Stimulated activated CD4-positive, alpha-beta T cell treated with anti-CD3 and anti-CD28 coated beads, Interleukin-1b, Interleukin-23, amount 100 ng/mL, for 24 hours (primary cell): Measurements from ENCODE around the gene SMG6.
"Not testable (repeated sequence)": the region's sequence is repeated elsewhere in the genome, so short reads cannot be mapped to it uniquely, and the experiment has no call there.

Experiments used
- DNase-seq, 4 experiments: peaks; one replicate each; pipeline ENCODE4 v3.0.0-alpha.2; 2020; ENCODE audit warnings: low read depth in 4 of 4, low spot score in 1 of 4

SMG6 gene

GRCh38 chr17:2264067-2264860, 39.3 kb downstream of the SMG6 start:
- DNase-seq = no peak

GRCh38 chr17:2263183-2264066, 40.2 kb downstream of the SMG6 start:
- DNase-seq = no peak

GRCh38 chr17:2262135-2262587, 41.4 kb downstream of the SMG6 start:
- DNase-seq = no peak

GRCh38 chr17:2259769-2260536, 43.6 kb downstream of the SMG6 start:
- DNase-seq = peak in 3 of 4 experiments; percentile 46 to 72 (median 47)

GRCh38 chr17:2258830-2259229, 44.8 kb downstream of the SMG6 start:
- not testable (repeated sequence) for DNase-seq

- DNase-seq = peak in 1 of 4 experiments; percentile 26
Observed at GRCh38 chr17:2253768-2254406, 49.7 kb downstream of the SMG6 start.

GRCh38 chr17:2253362-2253761, 50.2 kb downstream of the SMG6 start:
- DNase-seq = no peak

- no peak for DNase-seq
Observed at GRCh38 chr17:2251098-2251497, 52.5 kb downstream of the SMG6 start.

- no peak for DNase-seq
Observed at GRCh38 chr17:2250140-2251095, 53.2 kb downstream of the SMG6 start.

- DNase-seq = no peak
Observed at GRCh38 chr17:2247005-2247404, 56.6 kb downstream of the SMG6 start.

- DNase-seq = peak; percentile 67 to 78 (median 73)
Observed at GRCh38 chr17:2244545-2245525, 58.8 kb downstream of the SMG6 start.

GRCh38 chr17:2243953-2244352, 59.6 kb downstream of the SMG6 start:
- no peak for DNase-seq

GRCh38 chr17:2241823-2242222, 61.8 kb downstream of the SMG6 start:
- no peak for DNase-seq

GRCh38 chr17:2240541-2240940, 63.0 kb downstream of the SMG6 start:
- DNase-seq = no peak

- no peak for DNase-seq
Observed at GRCh38 chr17:2239882-2240430, 63.6 kb downstream of the SMG6 start.

- no peak for DNase-seq
Observed at GRCh38 chr17:2239170-2239551, 64.4 kb downstream of the SMG6 start.

GRCh38 chr17:2238432-2239169, 65.0 kb downstream of the SMG6 start:
- no peak for DNase-seq
